Uterine smooth muscle cell (primary cell): ENCODE results near the gene COMMD8. TPM values are rescaled to one million over a fixed set of nuclear protein-coding genes. Genes with fewer than 3 reads are reported as not detected.

Experiments
- total RNA-seq: library from RNA; depleted of rRNA; stranded (reverse); fragments of >200 nt; gene quantifications from 2 replicates; pipeline ENCODE4 v1.2.3, GENCODE V29; 2014

The COMMD8 gene
- 28.5 and 36.5 TPM in 2 replicates for total RNA-seq

DNA sequence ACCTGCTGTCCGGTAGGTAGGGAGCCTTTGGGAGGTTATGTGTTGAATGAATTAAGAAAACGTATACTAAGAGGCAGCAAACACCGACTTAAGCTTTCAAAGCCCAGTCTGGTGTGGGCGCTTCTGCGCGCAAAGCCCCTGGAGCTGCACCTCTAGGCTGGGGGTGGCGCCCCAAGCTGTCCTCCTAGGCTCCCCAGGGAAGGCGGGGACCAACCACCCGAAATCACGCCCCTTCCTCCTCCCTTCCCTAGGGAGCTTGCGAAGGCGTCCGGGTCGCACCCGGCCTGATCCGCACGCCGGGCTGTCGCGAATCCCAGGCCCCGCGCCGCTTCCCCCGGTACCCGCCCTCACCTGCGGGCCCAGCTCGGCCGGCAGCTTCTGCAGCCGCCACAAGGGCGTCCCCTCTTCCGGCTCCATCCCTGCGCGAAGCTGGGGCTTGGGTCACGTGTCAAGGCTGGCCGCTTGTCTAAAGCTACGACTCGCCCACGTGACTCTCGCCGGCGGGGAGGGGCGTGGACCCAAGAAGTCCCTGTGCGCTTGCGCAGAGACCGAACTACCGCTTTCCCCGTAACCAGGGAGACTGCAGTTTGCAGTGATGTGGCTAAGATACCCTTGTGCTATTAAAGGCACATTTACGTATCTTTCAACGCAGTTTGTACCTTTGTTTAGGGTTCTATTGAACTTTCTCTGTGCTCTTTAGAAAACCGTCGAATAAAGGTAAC is at the start of gene COMMD8:
Gene COMMD8 (minus strand): TSS at position 468 of the 722 bp plus-strand sequence. CDS start 51 bp downstream, at position 417.

DNA sequence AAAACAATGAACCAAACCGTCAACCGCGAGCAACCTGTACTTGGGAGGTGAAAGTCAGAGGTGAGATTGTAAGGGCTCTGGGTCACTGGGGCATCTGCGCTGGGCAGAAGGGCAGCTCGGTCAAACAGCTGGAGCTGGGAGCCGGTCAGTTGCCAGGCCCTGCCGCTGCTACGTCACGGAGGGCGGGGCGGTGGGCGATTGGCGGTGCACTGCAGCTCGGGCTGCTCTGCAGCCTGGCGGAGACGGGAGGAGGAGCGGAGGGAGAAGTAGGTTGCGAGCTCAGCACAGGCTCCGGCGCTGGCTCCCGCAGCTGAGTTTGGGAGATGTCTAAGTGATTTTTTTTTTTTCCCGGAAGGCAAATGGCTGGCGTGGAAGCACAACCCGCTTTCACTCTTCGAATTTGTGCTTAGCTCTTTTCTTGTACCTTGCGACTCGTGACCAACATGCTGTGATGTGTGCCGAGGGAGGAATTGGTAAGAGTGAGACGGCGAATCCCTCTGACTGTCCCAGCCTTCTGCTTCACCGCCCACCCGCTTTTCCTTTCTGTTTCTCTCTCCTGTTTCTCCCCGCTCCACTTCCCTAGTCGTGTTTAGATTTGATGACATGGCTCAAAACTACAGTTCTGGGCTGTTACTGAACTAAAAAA is 21.7 kb upstream of the COMMD8 start, which contains the start of gene ATP10D:
Gene ATP10D (plus strand): TSS at position 229 of the 646 bp plus-strand sequence. CDS start 27,266 bp downstream, outside the sequence.

Other genes with a start within 250 kb of the COMMD8 start
- gene ATP10D, start 21.6 kb upstream of the COMMD8 start, total RNA-seq: 23.1 and 33.2 TPM in 2 replicates